Kidney epithelial cell (primary cell): Measurements from ENCODE around the gene CA10. TPM values are rescaled to one million over a fixed set of nuclear protein-coding genes. Genes with fewer than 3 reads are reported as not detected.

Source experiments
- DNase-seq: peaks from one replicate; pipeline ENCODE4 v3.0.0-alpha.2; 2010; ENCODE audit warnings: low read depth
- H3K27me3 ChIP-seq: 2 replicates; pipeline ENCODE4 v1.6.0; 2011; ENCODE audit warnings: low read length; ENCODE audit not compliant: control insufficient read depth, insufficient read depth
- H3K36me3 ChIP-seq: 2 replicates; pipeline ENCODE4 v1.5.1; 2011; ENCODE audit warnings: low read length; ENCODE audit not compliant: control insufficient read depth, insufficient read depth
- H3K4me3 ChIP-seq: 2 replicates; pipeline ENCODE4 v1.5.1; 2011; ENCODE audit warnings: low read depth, mild to moderate bottlenecking, control low read depth, low read length
- CTCF ChIP-seq: IDR thresholded peaks from 2 replicates; pipeline ENCODE4 v1.5.1; 2011; ENCODE audit warnings: mild to moderate bottlenecking, moderate library complexity, low read length, control low read depth, inconsistent platforms; ENCODE audit not compliant: insufficient read depth, poor library complexity, severe bottlenecking
- total RNA-seq: library from RNA; depleted of rRNA; stranded (reverse); fragments of >200 nt; gene quantifications from 2 replicates; pipeline ENCODE4 v1.2.3, GENCODE V29; 2015

CA10 gene
- total RNA-seq, 1 donor from 2014 or later: 0.13 TPM

- no peaks in the 10 kb centered on the region for H3K27me3 ChIP-seq
- no peak for DNase-seq
- H3K4me3 ChIP-seq: no peak overlapping the region
- H3K36me3 ChIP-seq: no peaks in the 10 kb centered on the region
- no peak for TF ChIP-seq CTCF
These were observed 249.5 kb downstream of the CA10 start for GRCh38 chr17:51908841-51909537.

- Histone ChIP-seq H3K27me3 (no peaks in the 10 kb centered on the region), H3K36me3 (no peaks in the 10 kb centered on the region), H3K4me3 (no peak overlapping the region)
- no peak for DNase-seq
- TF ChIP-seq CTCF: no peak
These were observed 251.5 kb downstream of the CA10 start for GRCh38 chr17:51907041-51907440.

- no peak for TF ChIP-seq CTCF
- no peaks in the 10 kb centered on the region for H3K27me3 ChIP-seq
- DNase-seq: no peak
These were observed 254.1 kb downstream of the CA10 start for GRCh38 chr17:51904379-51904778.

GRCh38 chr17:51901242-51901641, 257.3 kb downstream of the CA10 start:
- no peak for DNase-seq
- Histone ChIP-seq H3K36me3 (no peaks in the 10 kb centered on the region), H3K4me3 (no peak overlapping the region), H3K27me3 (no peaks in the 10 kb centered on the region)
- no peak for TF ChIP-seq CTCF

More at GRCh38 chr17:51904379-51904778, 254.1 kb downstream of the CA10 start:
- Histone ChIP-seq H3K36me3 (no peaks in the 10 kb centered on the region), H3K4me3 (no peak overlapping the region)

GRCh38 chr17:51891936-51892335, 266.6 kb downstream of the CA10 start:
- H3K4me3 ChIP-seq: no peak overlapping the region
- no peaks in the 10 kb centered on the region for H3K36me3 ChIP-seq
- no peak for DNase-seq
- TF ChIP-seq CTCF: no peak
- no peaks in the 10 kb centered on the region for H3K27me3 ChIP-seq

- Histone ChIP-seq H3K4me3 (no peak overlapping the region), H3K36me3 (no peaks in the 10 kb centered on the region), H3K27me3 (no peaks in the 10 kb centered on the region)
- TF ChIP-seq CTCF: no peak
- DNase-seq: no peak
These were observed 267.8 kb downstream of the CA10 start for GRCh38 chr17:51890710-51891109.
